SU-DHL-6 (cell line): ENCODE data around the gene SF3B2.
"Not testable (repeated sequence)": the region's sequence is repeated elsewhere in the genome, so short reads cannot be mapped to it uniquely, and the experiment has no call there.

Source experiments
- H2AFZ ChIP-seq: fragments of 200-600 bp; sonication (generic); 2 replicates; pipeline ENCODE4 v1.6.1; 2014; ENCODE audit warnings: low read depth, mild to moderate bottlenecking, moderate library complexity, mixed read lengths, antibody characterized with exemption, low read length; ENCODE audit not compliant: severe bottlenecking
- H3F3A ChIP-seq: fragments of 200-600 bp; shearing (Covaris generic); 2 replicates; pipeline ENCODE4 v1.6.0; 2016; ENCODE audit warnings: antibody characterized with exemption, mild to moderate bottlenecking; ENCODE audit not compliant: insufficient read depth
- H3K27ac ChIP-seq: fragments of 200-600 bp; sonication (generic); 2 replicates; pipeline ENCODE4 v1.5.1; 2016; ENCODE audit warnings: low read depth, mild to moderate bottlenecking, low read length, moderate library complexity, mixed read lengths
- H3K27me3 ChIP-seq: fragments of 200-600 bp; sonication (generic), shearing (Covaris generic); 2 replicates; pipeline ENCODE4 v1.6.0; 2014; ENCODE audit warnings: mild to moderate bottlenecking, low read length
- H3K36me3 ChIP-seq: fragments of 200-600 bp; sonication (generic); 2 replicates; pipeline ENCODE4 v1.6.1; 2014; ENCODE audit warnings: mild to moderate bottlenecking, low read length, mixed read lengths
- H3K4me2 ChIP-seq: fragments of 300-600, 200-600 bp; shearing (Covaris generic), sonication (generic); 2 replicates; pipeline ENCODE4 v1.6.0; 2014; ENCODE audit warnings: low read length, low read depth, mild to moderate bottlenecking; ENCODE audit not compliant: poor library complexity, severe bottlenecking
- H3K4me3 ChIP-seq: fragments of 200-600 bp; sonication (generic); 2 replicates; pipeline ENCODE4 v1.5.1; 2014; ENCODE audit warnings: antibody characterized with exemption, low read length, mild to moderate bottlenecking, mixed read lengths; ENCODE audit not compliant: insufficient read depth, poor library complexity, severe bottlenecking
- H3K79me2 ChIP-seq: fragments of 200-600 bp; sonication (generic); 2 replicates; pipeline ENCODE4 v1.6.1; 2014; ENCODE audit warnings: mild to moderate bottlenecking, low read length, moderate library complexity; ENCODE audit not compliant: insufficient read depth
- H3K9ac ChIP-seq: fragments of 200-600 bp; sonication (generic); 2 replicates; pipeline ENCODE4 v1.7.0; 2014; ENCODE audit warnings: mild to moderate bottlenecking, low read length
- H3K9me2 ChIP-seq: fragments of 200-600 bp; sonication (generic); replicated peaks from 2 replicates; pipeline ENCODE4 v1.6.1; 2014; ENCODE audit warnings: low read length; ENCODE audit not compliant: insufficient read depth
- H3K9me3 ChIP-seq: fragments of 200-600 bp; sonication (generic); 2 replicates; pipeline ENCODE4 v1.6.1; 2014; ENCODE audit warnings: low read length, mixed read lengths; ENCODE audit not compliant: insufficient read depth
- H4K20me1 ChIP-seq: fragments of 200-600 bp; sonication (generic); 2 replicates; pipeline ENCODE4 v1.6.1; 2014; ENCODE audit warnings: low read depth, mild to moderate bottlenecking, antibody characterized with exemption, low read length, moderate library complexity, mixed read lengths
- EZH2phosphoT487 ChIP-seq: fragments of 200-600 bp; sonication (generic), shearing (Covaris generic); conservative IDR thresholded peaks from 2 replicates; pipeline ENCODE4 v1.6.1; 2018; ENCODE audit warnings: mild to moderate bottlenecking, antibody characterized with exemption, low read length, moderate library complexity, mixed read lengths
- TF ChIP-seq, protein P1 (sequence below): fragments of 200-600 bp; sonication (generic); IDR thresholded peaks from one replicate; pipeline ENCODE4 v1.5.1; 2017; ENCODE audit warnings: antibody characterized with exemption, mild to moderate bottlenecking, low read length, moderate library complexity; ENCODE audit not compliant: insufficient read depth, poor library complexity, severe bottlenecking

Gene SF3B2

GRCh38 chr11:66111158-66111557 lies 59.0 kb downstream of the SF3B2 start:
- H4K20me1 ChIP-seq = no peaks in the 10 kb centered on the region
- no peaks in the 10 kb centered on the region for H3K36me3 ChIP-seq
- TF ChIP-seq, protein P1, sequence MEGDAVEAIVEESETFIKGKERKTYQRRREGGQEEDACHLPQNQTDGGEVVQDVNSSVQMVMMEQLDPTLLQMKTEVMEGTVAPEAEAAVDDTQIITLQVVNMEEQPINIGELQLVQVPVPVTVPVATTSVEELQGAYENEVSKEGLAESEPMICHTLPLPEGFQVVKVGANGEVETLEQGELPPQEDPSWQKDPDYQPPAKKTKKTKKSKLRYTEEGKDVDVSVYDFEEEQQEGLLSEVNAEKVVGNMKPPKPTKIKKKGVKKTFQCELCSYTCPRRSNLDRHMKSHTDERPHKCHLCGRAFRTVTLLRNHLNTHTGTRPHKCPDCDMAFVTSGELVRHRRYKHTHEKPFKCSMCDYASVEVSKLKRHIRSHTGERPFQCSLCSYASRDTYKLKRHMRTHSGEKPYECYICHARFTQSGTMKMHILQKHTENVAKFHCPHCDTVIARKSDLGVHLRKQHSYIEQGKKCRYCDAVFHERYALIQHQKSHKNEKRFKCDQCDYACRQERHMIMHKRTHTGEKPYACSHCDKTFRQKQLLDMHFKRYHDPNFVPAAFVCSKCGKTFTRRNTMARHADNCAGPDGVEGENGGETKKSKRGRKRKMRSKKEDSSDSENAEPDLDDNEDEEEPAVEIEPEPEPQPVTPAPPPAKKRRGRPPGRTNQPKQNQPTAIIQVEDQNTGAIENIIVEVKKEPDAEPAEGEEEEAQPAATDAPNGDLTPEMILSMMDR = no peak
- no peak for TF ChIP-seq EZH2phosphoT487
- H3K27ac ChIP-seq = no peak overlapping the region
- no peak overlapping the region for H2AFZ ChIP-seq
- no peak overlapping the region for H3K4me2 ChIP-seq
- no peaks in the 10 kb centered on the region for H3K9me2 ChIP-seq
- no peaks in the 10 kb centered on the region for H3K9me3 ChIP-seq
- no peak overlapping the region for H3K4me3 ChIP-seq
- H3K27me3 ChIP-seq = no peaks in the 10 kb centered on the region
- H3K9ac ChIP-seq = no peak overlapping the region
- no peaks in the 10 kb centered on the region for H3F3A ChIP-seq
- no peaks in the 10 kb centered on the region for H3K79me2 ChIP-seq

DNA sequence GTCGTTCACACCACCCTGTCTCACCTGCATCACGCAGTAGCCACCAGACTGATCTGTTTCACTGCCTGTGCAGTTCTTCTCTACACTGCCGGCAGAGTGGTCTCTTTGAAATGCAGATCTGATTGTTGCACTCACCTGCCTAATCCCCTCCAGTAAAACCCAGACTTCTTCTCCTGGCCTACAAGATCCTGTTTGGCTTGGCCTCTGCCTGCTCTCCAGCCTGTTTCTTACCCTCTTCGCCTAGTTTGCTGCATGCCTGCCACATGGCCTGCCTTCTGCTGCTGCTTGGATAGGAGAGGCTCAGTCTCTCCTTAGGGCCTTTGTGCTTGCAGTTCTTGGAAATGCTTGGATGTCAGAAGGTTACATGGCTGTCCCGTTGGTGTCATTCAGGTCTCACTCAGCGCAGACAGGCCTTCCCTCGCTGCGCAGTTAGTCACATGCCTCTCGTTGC lies 59.9 kb downstream of the SF3B2 start:
- no peak overlapping the region for H3K27ac ChIP-seq
- H3K4me2 ChIP-seq = no peak overlapping the region
- H3K79me2 ChIP-seq = no peaks in the 10 kb centered on the region

DNA sequence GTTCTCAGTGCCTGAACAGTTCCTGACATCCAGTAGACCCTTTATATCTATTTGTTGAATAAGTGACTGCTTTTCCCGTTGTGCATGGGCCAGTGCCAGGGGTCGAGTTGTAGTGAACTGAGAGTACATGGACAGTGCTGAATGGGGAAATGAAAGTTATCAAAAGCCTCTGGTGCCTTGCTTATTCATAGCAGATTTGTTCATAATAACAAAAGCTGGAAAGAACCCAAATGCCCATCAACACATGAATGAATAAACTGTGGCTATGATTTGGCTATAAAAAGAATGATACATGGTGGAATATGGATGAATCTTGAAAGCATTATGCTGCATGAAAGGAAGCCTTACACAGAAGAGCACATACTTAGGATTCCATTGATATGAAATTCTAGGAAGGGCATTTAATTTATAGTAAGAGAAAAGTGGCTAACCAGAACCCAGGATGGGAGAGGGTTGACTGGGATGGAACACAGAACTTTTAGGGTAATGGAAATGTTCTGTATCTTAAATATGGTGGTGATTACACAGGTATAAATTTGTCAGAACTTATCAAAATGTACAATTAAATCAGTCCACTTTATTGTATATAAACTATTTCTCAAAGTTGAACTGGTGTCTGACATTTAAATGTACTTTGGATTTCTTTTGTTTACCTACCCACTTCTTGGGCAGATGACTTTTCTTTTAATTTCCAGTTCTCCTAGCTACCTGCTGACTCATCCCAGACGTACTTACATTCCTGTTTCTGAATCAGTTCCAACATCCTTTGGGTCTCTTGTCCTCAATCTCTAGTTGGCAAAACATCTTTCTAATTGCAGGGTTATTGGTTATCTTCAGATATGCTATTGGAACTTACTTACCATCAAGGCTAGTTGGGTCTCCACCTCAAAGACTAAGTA lies 60.7 kb downstream of the SF3B2 start:
- Histone ChIP-seq H3K4me2 (no peak overlapping the region), H3K27ac (no peak overlapping the region), H2AFZ (no peak overlapping the region)

More for the DNA sequence above, 59.9 kb downstream of the SF3B2 start:
- no peaks in the 10 kb centered on the region for H3K9me2 ChIP-seq
- TF ChIP-seq EZH2phosphoT487 = no peak
- TF ChIP-seq, protein P1 = no peak
- no peaks in the 10 kb centered on the region for H3K36me3 ChIP-seq
- no peak overlapping the region for H3K9ac ChIP-seq
- no peak overlapping the region for H2AFZ ChIP-seq
- no peaks in the 10 kb centered on the region for H3F3A ChIP-seq
- no peaks in the 10 kb centered on the region for H3K27me3 ChIP-seq
- no peak overlapping the region for H3K4me3 ChIP-seq
- H4K20me1 ChIP-seq = no peaks in the 10 kb centered on the region
- no peaks in the 10 kb centered on the region for H3K9me3 ChIP-seq

DNA sequence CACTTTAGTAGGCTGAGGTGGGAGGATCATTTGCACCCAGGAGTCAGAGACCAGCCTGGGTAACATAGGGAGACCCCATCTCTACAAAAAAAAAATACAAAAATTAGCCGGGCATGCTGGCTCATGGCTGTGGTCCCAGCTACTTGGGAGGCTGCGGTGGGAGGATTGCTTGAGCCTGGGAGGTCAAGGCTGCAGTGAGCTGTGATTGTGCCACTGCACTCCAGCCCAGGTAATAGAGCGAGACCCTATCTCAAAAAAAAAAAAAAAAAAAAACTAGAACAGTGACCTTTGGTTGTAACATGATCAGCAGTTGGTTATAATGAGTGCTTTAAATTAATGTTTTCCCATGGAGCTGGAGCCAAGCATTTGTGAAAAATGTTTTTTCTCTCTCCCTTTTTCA lies 62.8 kb downstream of the SF3B2 start:
- H4K20me1 ChIP-seq, H2AFZ ChIP-seq, H3F3A ChIP-seq, H3K9me3 ChIP-seq, H3K9ac ChIP-seq, H3K79me2 ChIP-seq, H3K27me3 ChIP-seq, H3K4me3 ChIP-seq, H3K27ac ChIP-seq, H3K4me2 ChIP-seq, H3K36me3 ChIP-seq, H3K9me2 ChIP-seq: not testable (repeated sequence)

More for the DNA sequence above, 60.7 kb downstream of the SF3B2 start:
- H3K9me3 ChIP-seq = no peaks in the 10 kb centered on the region
- H3K27me3 ChIP-seq = no peaks in the 10 kb centered on the region
- H3K79me2 ChIP-seq = no peaks in the 10 kb centered on the region
- no peak overlapping the region for H3K9ac ChIP-seq
- no peaks in the 10 kb centered on the region for H3K9me2 ChIP-seq
- no peak for TF ChIP-seq EZH2phosphoT487
- TF ChIP-seq, protein P1 = no peak
- no peaks in the 10 kb centered on the region for H3F3A ChIP-seq
- H3K36me3 ChIP-seq = no peaks in the 10 kb centered on the region
- H3K4me3 ChIP-seq = no peak overlapping the region
- no peaks in the 10 kb centered on the region for H4K20me1 ChIP-seq
